Smooth muscle cell (in vitro differentiated cells): ENCODE results near the gene SLC29A4. TPM values are rescaled to one million over a fixed set of nuclear protein-coding genes. Genes with fewer than 3 reads are reported as not detected.
A peak's percentile ranks its signal among the peaks of the same experiment; 100 is the strongest.

ENCODE experiments used
- DNase-seq: peaks from one replicate; lab custom pipeline; 2025; ENCODE audit not compliant: unreplicated experiment; lab: John Stamatoyannopoulos, UW
- H2AFZ ChIP-seq: fragments of 200-600 bp; sonication (generic); 2 replicates; pipeline ENCODE4 v1.6.0; 2016; ENCODE audit warnings: antibody characterized with exemption, low read depth, mild to moderate bottlenecking
- H3F3A ChIP-seq: fragments of 200-600 bp; sonication (generic); 2 replicates; pipeline ENCODE4 v1.6.0; 2017; ENCODE audit warnings: antibody characterized with exemption, low read depth
- H3K27ac ChIP-seq: fragments of 200-600 bp; sonication (generic); 2 replicates; pipeline ENCODE4 v1.5.1; 2016; ENCODE audit warnings: low read depth, mild to moderate bottlenecking
- H3K27me3 ChIP-seq: fragments of 200-600 bp; sonication (generic); 2 replicates; pipeline ENCODE4 v1.6.1; 2016; ENCODE audit warnings: low read depth, mild to moderate bottlenecking
- H3K36me3 ChIP-seq: fragments of 200-600 bp; sonication (generic); 2 replicates; pipeline ENCODE4 v1.5.1; 2016; ENCODE audit warnings: low read depth
- H3K4me1 ChIP-seq: fragments of 200-600 bp; sonication (generic); 2 replicates; pipeline ENCODE4 v1.5.1; 2016; ENCODE audit warnings: low read depth
- H3K4me2 ChIP-seq: fragments of 200-600 bp; sonication (generic); 2 replicates; pipeline ENCODE4 v1.6.0; 2016; ENCODE audit warnings: mild to moderate bottlenecking
- H3K4me3 ChIP-seq: fragments of 200-600 bp; sonication (generic); 2 replicates; pipeline ENCODE4 v1.5.1; 2016; ENCODE audit warnings: mild to moderate bottlenecking
- H3K79me2 ChIP-seq: fragments of 200-600 bp; sonication (generic); 2 replicates; pipeline ENCODE4 v1.6.0; 2016; ENCODE audit warnings: low read depth, mild to moderate bottlenecking
- H3K9ac ChIP-seq: fragments of 200-600 bp; sonication (generic); 2 replicates; pipeline ENCODE4 v1.6.0; 2016; ENCODE audit warnings: low read depth
- H3K9me3 ChIP-seq: fragments of 200-600 bp; sonication (generic); replicated peaks from 2 replicates; pipeline ENCODE4 v1.5.1; 2016; ENCODE audit warnings: low read depth
- H4K20me1 ChIP-seq: fragments of 200-600 bp; sonication (generic); 2 replicates; pipeline ENCODE4 v1.6.0; 2016; ENCODE audit warnings: low read depth
- WGBS: methylation state at CpG from one replicate; pipeline ENCODE4 v1.1.7; 2016; ENCODE audit warnings: low lambda C conversion rate; 5-methylcytosine and 5-hydroxymethylcytosine counted together
- polyA plus RNA-seq: library from polyadenylated mRNA; unstranded; fragments of >200 nt; fragmentation: Nextera tagmentation; extraction: Ambion mirVana; gene quantifications from 2 replicates; pipeline ENCODE4 v1.2.1, GENCODE V29; 2016
- total RNA-seq: library from RNA; depleted of rRNA; stranded (reverse); fragments of >200 nt; gene quantifications from 2 replicates; pipeline ENCODE4 v1.2.3, GENCODE V29; 2014
- TF ChIP-seq, protein P1 (sequence below): fragments of 200-600 bp; sonication (generic); IDR thresholded peaks from 2 replicates; pipeline ENCODE4 v1.5.1; 2017; ENCODE audit warnings: borderline replicate concordance, mild to moderate bottlenecking, antibody characterized with exemption; ENCODE audit not compliant: insufficient read depth, poor library complexity, severe bottlenecking

SLC29A4 gene
- total and polyA plus RNA-seq, 2 experiments from 2014 or later = 3.7 to 16.6 TPM

- no peaks in the 10 kb centered on the region for H3F3A ChIP-seq
- no peaks in the 10 kb centered on the region for H3K27me3 ChIP-seq
- H3K36me3 ChIP-seq = no peaks in the 10 kb centered on the region
- TF ChIP-seq, protein P1, sequence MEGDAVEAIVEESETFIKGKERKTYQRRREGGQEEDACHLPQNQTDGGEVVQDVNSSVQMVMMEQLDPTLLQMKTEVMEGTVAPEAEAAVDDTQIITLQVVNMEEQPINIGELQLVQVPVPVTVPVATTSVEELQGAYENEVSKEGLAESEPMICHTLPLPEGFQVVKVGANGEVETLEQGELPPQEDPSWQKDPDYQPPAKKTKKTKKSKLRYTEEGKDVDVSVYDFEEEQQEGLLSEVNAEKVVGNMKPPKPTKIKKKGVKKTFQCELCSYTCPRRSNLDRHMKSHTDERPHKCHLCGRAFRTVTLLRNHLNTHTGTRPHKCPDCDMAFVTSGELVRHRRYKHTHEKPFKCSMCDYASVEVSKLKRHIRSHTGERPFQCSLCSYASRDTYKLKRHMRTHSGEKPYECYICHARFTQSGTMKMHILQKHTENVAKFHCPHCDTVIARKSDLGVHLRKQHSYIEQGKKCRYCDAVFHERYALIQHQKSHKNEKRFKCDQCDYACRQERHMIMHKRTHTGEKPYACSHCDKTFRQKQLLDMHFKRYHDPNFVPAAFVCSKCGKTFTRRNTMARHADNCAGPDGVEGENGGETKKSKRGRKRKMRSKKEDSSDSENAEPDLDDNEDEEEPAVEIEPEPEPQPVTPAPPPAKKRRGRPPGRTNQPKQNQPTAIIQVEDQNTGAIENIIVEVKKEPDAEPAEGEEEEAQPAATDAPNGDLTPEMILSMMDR = no peak
- H3K4me1 ChIP-seq = no peaks in the 10 kb centered on the region
- H3K79me2 ChIP-seq = no peaks in the 10 kb centered on the region
- no peaks in the 10 kb centered on the region for H4K20me1 ChIP-seq
- 87% methylated on average over 25 of the region's 33 CpGs for WGBS
- no peak overlapping the region for H3K27ac ChIP-seq
- no peak for DNase-seq
- H3K9ac ChIP-seq = no peak overlapping the region
- H3K4me3 ChIP-seq = no peak overlapping the region
- peak overlapping the region; percentile 31 for H3K4me2 ChIP-seq
- no peak overlapping the region for H2AFZ ChIP-seq
- no peaks in the 10 kb centered on the region for H3K9me3 ChIP-seq
Measured at GRCh38 chr7:5295039-5296014, 12.6 kb downstream of the SLC29A4 start.

GRCh38 chr7:5296015-5296610 is 13.4 kb downstream of the SLC29A4 start:
- Histone ChIP-seq H3K27me3 (no peaks in the 10 kb centered on the region), H4K20me1 (no peaks in the 10 kb centered on the region), H3K36me3 (no peaks in the 10 kb centered on the region), H3K4me1 (no peaks in the 10 kb centered on the region), H3K4me2 (peak overlapping the region; percentile 31), H3K79me2 (no peaks in the 10 kb centered on the region), H3K27ac (no peak overlapping the region), H3F3A (no peaks in the 10 kb centered on the region), H3K4me3 (peak overlapping the region; percentile 13), H3K9ac (no peak overlapping the region), H3K9me3 (no peaks in the 10 kb centered on the region), H2AFZ (no peak overlapping the region)
- no peak for DNase-seq
- WGBS = 20% methylated on average over 18 of the region's 29 CpGs
- TF ChIP-seq, protein P1 = no peak

DNA sequence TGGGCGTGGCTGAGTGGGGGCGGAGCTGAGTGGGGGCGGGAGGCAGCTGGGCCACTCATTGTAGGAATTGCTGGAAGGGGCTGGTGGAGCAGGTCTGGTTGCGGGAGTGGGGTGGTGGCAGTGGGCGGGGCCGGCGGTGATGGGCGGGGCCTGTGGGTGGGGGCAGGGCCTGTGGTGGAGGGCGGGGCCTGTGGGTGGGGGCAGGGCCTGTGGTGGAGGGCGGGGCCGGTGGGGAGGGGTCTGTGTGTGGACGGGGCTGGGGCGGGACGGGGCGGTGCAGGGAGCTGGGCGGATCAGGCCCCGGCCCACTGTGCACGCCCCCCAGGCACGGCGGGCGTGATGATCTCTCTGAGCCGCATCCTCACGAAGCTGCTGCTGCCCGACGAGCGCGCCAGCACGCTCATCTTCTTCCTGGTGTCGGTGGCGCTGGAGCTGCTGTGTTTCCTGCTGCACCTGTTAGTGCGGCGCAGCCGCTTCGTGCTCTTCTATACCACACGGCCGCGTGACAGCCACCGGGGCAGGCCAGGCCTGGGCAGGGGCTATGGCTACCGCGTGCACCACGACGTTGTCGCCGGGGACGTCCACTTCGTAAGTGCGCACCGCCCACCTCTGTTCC is 14.0 kb downstream of the SLC29A4 start:
- no peaks in the 10 kb centered on the region for H3F3A ChIP-seq
- no peaks in the 10 kb centered on the region for H3K9me3 ChIP-seq
- no peak overlapping the region for H3K27ac ChIP-seq
- no peaks in the 10 kb centered on the region for H3K27me3 ChIP-seq
- no peak overlapping the region for H3K9ac ChIP-seq
- 15% methylated on average over 24 of the region's 48 CpGs for WGBS
- no peak overlapping the region for H3K4me2 ChIP-seq
- H3K36me3 ChIP-seq = no peaks in the 10 kb centered on the region
- no peaks in the 10 kb centered on the region for H3K4me1 ChIP-seq
- H3K4me3 ChIP-seq = no peak overlapping the region
- no peaks in the 10 kb centered on the region for H3K79me2 ChIP-seq
- no peaks in the 10 kb centered on the region for H4K20me1 ChIP-seq
- TF ChIP-seq, protein P1 = no peak
- DNase-seq = peak; percentile 12
- no peak overlapping the region for H2AFZ ChIP-seq
